T-cell (primary cell): Measurements from ENCODE around the gene FANCG. TPM values are rescaled to one million over a fixed set of nuclear protein-coding genes. Genes with fewer than 3 reads are reported as not detected.

Experiments
- ATAC-seq, 4 experiments: fragments of 200-7000 bp in 3 of 4; fragments of 150-1000 bp in 1 of 4; cut with Tn5 transposase; replicated peaks in 1 of 4; 1 replicate in 3 of 4; 2 replicates in 1 of 4; pipeline ENCODE4 v1.10.0; 2021; ENCODE audit warnings: moderate library complexity in 3 of 4, mild to moderate bottlenecking in 2 of 4, moderate number of reproducible peaks in 1 of 4
- CTCF ChIA-PET, 2 donors: fragments of 300-600 bp; sonication (Branson Sonifier 250); formaldehyde crosslinking; loops; one replicate each; lab custom pipeline; 2022; ENCODE audit warnings: antibody characterized with exemption in 2 of 2; lab: Charles Lee
- POLR2A ChIA-PET, 2 donors: fragments of 300-600 bp; sonication (Branson Sonifier 250); formaldehyde crosslinking; loops; one replicate each; lab custom pipeline; 2022; ENCODE audit warnings: antibody characterized with exemption in 2 of 2; lab: Charles Lee
- DNase-seq, 35 experiments: peaks; one replicate each; pipeline versions ENCODE4 v3.0.0 to v3.0.0-alpha.2; 2013 to 2023
- H3K27ac ChIP-seq: one replicate; pipeline ENCODE4 v1.5.1; 2013; ENCODE audit warnings: low read length
- H3K27me3 ChIP-seq, 2 experiments: replicated peaks in 1 of 2; 1 replicate in 1 of 2; 2 replicates in 1 of 2; pipeline versions ENCODE4 v1.6.1 to v1.7.0; 2013; ENCODE audit warnings: low read length in 1 of 2, mixed read lengths in 1 of 2; ENCODE audit not compliant: control insufficient read depth in 2 of 2, insufficient read depth in 2 of 2; ENCODE audit errors: extremely low read depth in 1 of 2
- H3K36me3 ChIP-seq, 2 donors: 1 replicate in 1 of 2; 2 replicates in 1 of 2; pipeline versions ENCODE4 v1.6.1 to v1.7.0; 2013; ENCODE audit warnings: low read length in 1 of 2; ENCODE audit not compliant: control insufficient read depth in 2 of 2, insufficient read depth in 1 of 2; ENCODE audit errors: extremely low read depth in 1 of 2
- H3K4me1 ChIP-seq, 2 experiments: 1 replicate in 1 of 2; 2 replicates in 1 of 2; pipeline versions ENCODE4 v1.6.1 to v1.7.0; 2013; ENCODE audit warnings: low read length in 2 of 2, mixed read lengths in 1 of 2; ENCODE audit not compliant: insufficient read depth in 2 of 2, control insufficient read depth in 1 of 2; ENCODE audit errors: extremely low read depth in 1 of 2
- H3K4me3 ChIP-seq, 2 donors: 1 replicate in 1 of 2; 2 replicates in 1 of 2; pipeline versions ENCODE4 v1.5.1 to v1.7.0; 2013; ENCODE audit warnings: mild to moderate bottlenecking in 2 of 2, low read length in 1 of 2, moderate library complexity in 1 of 2; ENCODE audit not compliant: control insufficient read depth in 1 of 2; ENCODE audit errors: extremely low read depth in 1 of 2
- H3K9me3 ChIP-seq: 2 replicates; pipeline ENCODE4 v1.7.0; 2013
- H3K27ac Mint-ChIP-seq, 2 donors: one replicate each; pipeline ENCODE4 v1.8.0; 2020 to 2021; ENCODE audit warnings: mild to moderate bottlenecking in 2 of 2, mixed read lengths in 2 of 2
- H3K27me3 Mint-ChIP-seq, 2 donors: one replicate each; pipeline ENCODE4 v1.8.0; 2021 to 2022; ENCODE audit warnings: mixed read lengths in 2 of 2
- H3K36me3 Mint-ChIP-seq: one replicate; pipeline ENCODE4 v1.8.0; 2021; ENCODE audit warnings: mixed read lengths
- H3K4me1 Mint-ChIP-seq, 3 donors: one replicate each; pipeline ENCODE4 v1.8.0; 2020 to 2022; ENCODE audit warnings: mixed read lengths in 3 of 3, mild to moderate bottlenecking in 1 of 3
- H3K4me3 Mint-ChIP-seq, 3 donors: one replicate each; pipeline ENCODE4 v1.8.0; 2020 to 2022; ENCODE audit warnings: mild to moderate bottlenecking in 3 of 3, mixed read lengths in 3 of 3, moderate library complexity in 3 of 3
- H3K9me3 Mint-ChIP-seq, 3 donors: one replicate each; pipeline ENCODE4 v1.8.0; 2020 to 2022; ENCODE audit warnings: mixed read lengths in 3 of 3
- WGBS: methylation state at CpG from one replicate; pipeline ENCODE4 v1.1.5; 2013; ENCODE audit warnings: missing lambda C conversion rate; ENCODE audit not compliant: insufficient coverage; 5-methylcytosine and 5-hydroxymethylcytosine counted together
- total RNA-seq, 35 experiments: library from RNA in 6 of 35; stranded (reverse) in 6 of 35; fragments of 120-200 nt in 1 of 35; gene quantifications; one replicate each; pipeline versions ENCODE4 v1.2.1 to v1.2.4 and lab custom pipeline; 2013 to 2026

FANCG gene
- total RNA-seq, 5 donors from 2014 or later (not counting 1 experiment from before 2014, with no cell fraction given), result 20.0 to 30.7 (median 28.2) TPM

GRCh38 chr9:35060548-35061207, 19.1 kb downstream of the FANCG start:
- Mint-ChIP-seq H3K36me3 (peaks cover 75% of the 10 kb centered on the region), H3K9me3 (no peaks in the 10 kb centered on the region), H3K27ac (no peak overlapping the region), H3K4me3 (no peak overlapping the region), H3K27me3 (no peaks in the 10 kb centered on the region), H3K4me1 (peaks cover 0 to 7% (median 0%) of the 10 kb centered on the region in 3 donors)
- ChIA-PET POLR2A (interaction anchor here in 1 of 2 donors (0.5 kb wide), 1 partner anchor 8 kb away, joined by 8 read pairs; no protein-coding TSS in a partner anchor), CTCF (interaction anchor here in 1 of 2 donors (1.5 kb wide), 1 partner anchor 10 kb away, joined by 4 read pairs; no protein-coding TSS in a partner anchor)
- H3K27ac ChIP-seq, result no peak overlapping the region
- no peaks in the 10 kb centered on the region for H3K9me3 ChIP-seq
- no peaks in the 10 kb centered on the region for H3K27me3 ChIP-seq
- DNase-seq, result no peak
- no peaks in the 10 kb centered on the region for H3K4me1 ChIP-seq
- peaks cover 36 to 96% of the 10 kb centered on the region in 2 donors for H3K36me3 ChIP-seq
- WGBS, result 94% methylated on average over 11 of the region's 11 CpGs
- no peak for ATAC-seq
- no peak overlapping the region for H3K4me3 ChIP-seq

GRCh38 chr9:35059438-35059837, 20.3 kb downstream of the FANCG start:
- H3K4me3 Mint-ChIP-seq, result no peak overlapping the region

GRCh38 chr9:35057271-35057620, 22.5 kb downstream of the FANCG start:
- Mint-ChIP-seq H3K27ac (no peak overlapping the region), H3K4me1 (peaks cover 0 to under 1% (median 0%) of the 10 kb centered on the region in 3 donors), H3K27me3 (no peaks in the 10 kb centered on the region), H3K4me3 (no peak overlapping the region), H3K36me3 (peaks cover 70% of the 10 kb centered on the region), H3K9me3 (no peaks in the 10 kb centered on the region)
- no peaks in the 10 kb centered on the region for H3K9me3 ChIP-seq
- no peak for DNase-seq
- no peak overlapping the region for H3K4me3 ChIP-seq
- ChIA-PET POLR2A (no interaction called here), CTCF (no interaction called here)
- ATAC-seq, result peak in 1 of 4 experiments; percentile 12
- no peaks in the 10 kb centered on the region for H3K27me3 ChIP-seq
- H3K27ac ChIP-seq, result no peak overlapping the region
- peaks cover 21 to 67% of the 10 kb centered on the region in 2 donors for H3K36me3 ChIP-seq
- WGBS, result 99% methylated on average over 7 of the region's 8 CpGs
- H3K4me1 ChIP-seq, result no peaks in the 10 kb centered on the region

More at GRCh38 chr9:35059438-35059837, 20.3 kb downstream of the FANCG start:
- Histone ChIP-seq H3K4me3 (no peak overlapping the region), H3K9me3 (no peaks in the 10 kb centered on the region), H3K27me3 (no peaks in the 10 kb centered on the region), H3K4me1 (no peaks in the 10 kb centered on the region), H3K27ac (no peak overlapping the region), H3K36me3 (peaks cover 31 to 84% of the 10 kb centered on the region in 2 donors)
- Mint-ChIP-seq H3K9me3 (no peaks in the 10 kb centered on the region), H3K27me3 (no peaks in the 10 kb centered on the region), H3K4me1 (peaks cover 0 to 7% (median 0%) of the 10 kb centered on the region in 3 donors), H3K27ac (no peak overlapping the region), H3K36me3 (peaks cover 79% of the 10 kb centered on the region)
- ATAC-seq (no peak), DNase-seq (no peak)
- ChIA-PET CTCF (interaction anchor here in 1 of 2 donors (1.5 kb wide), 1 partner anchor 8 kb away, joined by 4 read pairs; no protein-coding TSS in a partner anchor), POLR2A (no interaction called here)
- WGBS, result 96% methylated on average over 5 of the region's 10 CpGs

GRCh38 chr9:35056571-35057270, 23.0 kb downstream of the FANCG start:
- Mint-ChIP-seq H3K36me3 (peaks cover 67% of the 10 kb centered on the region), H3K4me1 (no peaks in the 10 kb centered on the region), H3K27me3 (no peaks in the 10 kb centered on the region), H3K27ac (no peak overlapping the region), H3K4me3 (no peak overlapping the region), H3K9me3 (no peaks in the 10 kb centered on the region)
- ATAC-seq (peak in 1 of 4 experiments; percentile 18), DNase-seq (no peak)
- Histone ChIP-seq H3K9me3 (no peaks in the 10 kb centered on the region), H3K27ac (no peak overlapping the region), H3K36me3 (peaks cover 21 to 63% of the 10 kb centered on the region in 2 donors), H3K27me3 (no peaks in the 10 kb centered on the region), H3K4me3 (no peak overlapping the region), H3K4me1 (no peaks in the 10 kb centered on the region)
- ChIA-PET CTCF (no interaction called here), POLR2A (no interaction called here)
- WGBS, result 96% methylated on average over 7 of the region's 9 CpGs

- ChIA-PET POLR2A (no interaction called here), CTCF (no interaction called here)
- H3K36me3 Mint-ChIP-seq, result peaks cover 55% of the 10 kb centered on the region
- no peaks in the 10 kb centered on the region for H3K9me3 ChIP-seq
- ATAC-seq (no peak), DNase-seq (no peak)
- H3K4me3 ChIP-seq, result no peak overlapping the region
- no peaks in the 10 kb centered on the region for H3K27me3 ChIP-seq
- H3K27me3 Mint-ChIP-seq, result no peaks in the 10 kb centered on the region
- 98% methylated on average over 5 of the region's 14 CpGs for whole genome bisulfite sequencing
- H3K27ac Mint-ChIP-seq, result no peak overlapping the region
- peaks cover 10 to 46% of the 10 kb centered on the region in 2 donors for H3K36me3 ChIP-seq
- no peak overlapping the region for H3K4me3 Mint-ChIP-seq
- H3K4me1 Mint-ChIP-seq, result peaks cover 4 to 6% (median 4%) of the 10 kb centered on the region in 3 donors
- H3K9me3 Mint-ChIP-seq, result no peaks in the 10 kb centered on the region
- no peak overlapping the region for H3K27ac ChIP-seq
- no peaks in the 10 kb centered on the region for H3K4me1 ChIP-seq
Observed at GRCh38 chr9:35054871-35055644, 24.7 kb downstream of the FANCG start.

GRCh38 chr9:35054185-35054835, 25.4 kb downstream of the FANCG start:
- no peaks in the 10 kb centered on the region for H3K27me3 Mint-ChIP-seq
- DNase-seq (no peak), ATAC-seq (no peak)
- Histone ChIP-seq H3K9me3 (no peaks in the 10 kb centered on the region), H3K4me1 (no peaks in the 10 kb centered on the region), H3K4me3 (no peak overlapping the region), H3K27ac (no peak overlapping the region), H3K27me3 (no peaks in the 10 kb centered on the region), H3K36me3 (peaks cover 6 to 39% of the 10 kb centered on the region in 2 donors)
- ChIA-PET POLR2A (interaction anchor here in 1 of 2 donors (0.7 kb wide), 1 partner anchor 155 kb away, joined by 4 read pairs; no protein-coding TSS in a partner anchor), CTCF (no interaction called here)
- WGBS, result 90% methylated on average over 2 of the region's 5 CpGs
- H3K27ac Mint-ChIP-seq, result no peak overlapping the region
- H3K4me1 Mint-ChIP-seq, result peaks cover 4 to 6% (median 4%) of the 10 kb centered on the region in 3 donors
- H3K9me3 Mint-ChIP-seq, result no peaks in the 10 kb centered on the region
- H3K4me3 Mint-ChIP-seq, result no peak overlapping the region
- H3K36me3 Mint-ChIP-seq, result peaks cover 48% of the 10 kb centered on the region
